DOHH2 (cell line): ENCODE data around the gene ANO4.

Experiments
- H3F3A ChIP-seq: fragments of 200-600 bp; sonication (generic), shearing (Covaris generic); 2 replicates; pipeline ENCODE4 v1.6.0; 2016; ENCODE audit warnings: antibody characterized with exemption, mild to moderate bottlenecking; ENCODE audit not compliant: control insufficient read depth, insufficient read depth
- H3K27ac ChIP-seq: fragments of 200-600 bp; sonication (generic); 2 replicates; pipeline ENCODE4 v1.5.1; 2014; ENCODE audit warnings: low read depth, mild to moderate bottlenecking, low read length, moderate library complexity
- H3K27me3 ChIP-seq: fragments of 200-600 bp; sonication (generic); 2 replicates; pipeline ENCODE4 v1.6.1; 2014; ENCODE audit warnings: mild to moderate bottlenecking, low read length, mixed read lengths; ENCODE audit not compliant: control insufficient read depth
- H3K36me3 ChIP-seq: fragments of 200-600 bp; sonication (generic); 2 replicates; pipeline ENCODE4 v1.6.1; 2014; ENCODE audit warnings: mild to moderate bottlenecking, low read length, moderate library complexity, mixed read lengths; ENCODE audit not compliant: control insufficient read depth
- H3K4me1 ChIP-seq: fragments of 200-600 bp; sonication (generic); 2 replicates; pipeline ENCODE4 v1.6.1; 2014; ENCODE audit warnings: mild to moderate bottlenecking, low read length, mixed read lengths; ENCODE audit not compliant: control insufficient read depth
- H3K4me2 ChIP-seq: fragments of 200-600 bp; sonication (generic); 2 replicates; pipeline ENCODE4 v1.6.0; 2014; ENCODE audit warnings: mild to moderate bottlenecking, low read length, moderate library complexity
- H3K4me3 ChIP-seq: fragments of 200-600 bp; sonication (generic); 2 replicates; pipeline ENCODE4 v1.5.1; 2014; ENCODE audit warnings: mild to moderate bottlenecking, low read length, mixed read lengths
- H3K79me2 ChIP-seq: fragments of 200-600 bp; sonication (generic); 2 replicates; pipeline ENCODE4 v1.6.1; 2014; ENCODE audit warnings: mild to moderate bottlenecking, low read length, mixed read lengths; ENCODE audit not compliant: control insufficient read depth
- H3K9me2 ChIP-seq: fragments of 200-600 bp; sonication (generic); replicated peaks from 2 replicates; pipeline ENCODE4 v1.6.1; 2014; ENCODE audit warnings: mild to moderate bottlenecking, low read length, mixed read lengths; ENCODE audit not compliant: control insufficient read depth
- H3K9me3 ChIP-seq: fragments of 200-600 bp; sonication (generic); 2 replicates; pipeline ENCODE4 v1.6.1; 2014; ENCODE audit warnings: antibody characterized with exemption, low read length, mixed read lengths; ENCODE audit not compliant: control insufficient read depth, insufficient read depth
- H4K20me1 ChIP-seq: fragments of 200-600 bp; sonication (generic); 2 replicates; pipeline ENCODE4 v1.6.0; 2014; ENCODE audit warnings: low read depth, mild to moderate bottlenecking, antibody characterized with exemption, low read length, moderate library complexity; ENCODE audit not compliant: control insufficient read depth, insufficient read depth
- EZH2phosphoT487 ChIP-seq: fragments of 200-600 bp; sonication (generic); IDR thresholded peaks from 2 replicates; pipeline ENCODE4 v1.6.1; 2017; ENCODE audit warnings: borderline replicate concordance, mild to moderate bottlenecking, antibody characterized with exemption, low read length, moderate library complexity, mixed read lengths
- TF ChIP-seq, protein P1 (sequence below): fragments of 200-600 bp; sonication (generic); IDR thresholded peaks from one replicate; pipeline ENCODE4 v1.5.1; 2014; ENCODE audit warnings: antibody characterized with exemption, mild to moderate bottlenecking, low read depth, low read length; ENCODE audit not compliant: poor library complexity, severe bottlenecking

The ANO4 gene

DNA sequence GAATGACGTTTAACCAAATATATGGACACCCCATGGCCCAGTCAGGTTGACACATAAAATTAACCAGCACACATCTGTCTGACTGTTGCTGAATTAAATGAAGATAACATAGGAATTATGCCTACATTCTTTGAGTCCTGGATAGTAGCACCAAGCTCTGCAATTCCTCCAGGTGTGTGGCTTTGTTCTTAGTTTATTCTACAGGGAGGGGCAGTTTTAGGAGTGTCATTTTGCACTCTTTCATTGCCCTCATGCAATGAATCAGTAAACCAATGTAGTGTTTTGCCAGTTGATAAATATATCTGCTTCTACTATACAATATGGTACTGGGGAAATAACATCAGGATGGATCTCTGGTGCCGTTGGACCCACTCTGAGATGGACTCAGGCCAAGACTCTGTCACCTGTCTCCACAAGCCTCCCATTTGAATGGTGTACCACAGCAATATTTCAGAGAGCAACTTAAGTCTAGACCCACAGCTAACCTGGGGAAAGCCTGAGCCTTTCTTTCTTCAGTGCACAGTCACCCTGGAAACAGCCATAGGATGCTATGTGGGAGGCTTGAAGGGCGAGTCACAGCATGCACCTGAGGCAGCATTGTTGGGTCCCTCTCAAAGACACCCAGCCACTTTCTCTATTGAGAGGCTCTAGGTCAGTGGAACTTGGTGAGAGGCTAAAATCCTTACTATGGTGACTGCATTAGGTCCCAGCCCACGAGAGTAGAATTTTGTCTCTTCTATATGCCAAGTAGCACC is 73.2 kb downstream of the ANO4 start:
- Histone ChIP-seq H3K9me3 (no peaks in the 10 kb centered on the region), H4K20me1 (no peaks in the 10 kb centered on the region), H3K79me2 (no peaks in the 10 kb centered on the region), H3K36me3 (no peaks in the 10 kb centered on the region), H3K27ac (no peak overlapping the region), H3K9me2 (no peaks in the 10 kb centered on the region), H3K4me1 (no peaks in the 10 kb centered on the region), H3F3A (no peaks in the 10 kb centered on the region), H3K27me3 (peaks cover 5% of the 10 kb centered on the region; the same call in 1 of the 2 replicates), H3K4me3 (no peak overlapping the region), H3K4me2 (no peak overlapping the region)
- TF ChIP-seq EZH2phosphoT487 = no peak
- TF ChIP-seq, protein P1, sequence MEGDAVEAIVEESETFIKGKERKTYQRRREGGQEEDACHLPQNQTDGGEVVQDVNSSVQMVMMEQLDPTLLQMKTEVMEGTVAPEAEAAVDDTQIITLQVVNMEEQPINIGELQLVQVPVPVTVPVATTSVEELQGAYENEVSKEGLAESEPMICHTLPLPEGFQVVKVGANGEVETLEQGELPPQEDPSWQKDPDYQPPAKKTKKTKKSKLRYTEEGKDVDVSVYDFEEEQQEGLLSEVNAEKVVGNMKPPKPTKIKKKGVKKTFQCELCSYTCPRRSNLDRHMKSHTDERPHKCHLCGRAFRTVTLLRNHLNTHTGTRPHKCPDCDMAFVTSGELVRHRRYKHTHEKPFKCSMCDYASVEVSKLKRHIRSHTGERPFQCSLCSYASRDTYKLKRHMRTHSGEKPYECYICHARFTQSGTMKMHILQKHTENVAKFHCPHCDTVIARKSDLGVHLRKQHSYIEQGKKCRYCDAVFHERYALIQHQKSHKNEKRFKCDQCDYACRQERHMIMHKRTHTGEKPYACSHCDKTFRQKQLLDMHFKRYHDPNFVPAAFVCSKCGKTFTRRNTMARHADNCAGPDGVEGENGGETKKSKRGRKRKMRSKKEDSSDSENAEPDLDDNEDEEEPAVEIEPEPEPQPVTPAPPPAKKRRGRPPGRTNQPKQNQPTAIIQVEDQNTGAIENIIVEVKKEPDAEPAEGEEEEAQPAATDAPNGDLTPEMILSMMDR = no peak

DNA sequence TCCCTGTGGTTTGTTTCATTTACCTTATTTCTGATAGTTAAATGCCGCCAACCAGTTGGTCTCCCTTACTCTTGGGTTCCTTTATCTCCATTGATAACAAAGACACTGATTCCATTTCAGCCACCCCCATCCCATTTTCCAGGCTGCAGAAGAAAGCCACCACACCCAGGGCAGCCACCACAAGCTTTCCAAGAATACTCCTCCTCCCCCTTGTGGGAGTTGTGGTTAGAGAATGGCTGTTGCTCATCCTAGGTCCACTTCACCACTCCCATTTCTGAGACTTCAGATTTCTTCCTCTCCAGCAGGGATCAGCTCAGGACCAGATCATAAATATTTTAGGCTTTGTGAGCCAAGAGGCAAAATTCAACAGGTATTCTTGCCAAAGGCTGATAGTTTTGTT is 73.9 kb downstream of the ANO4 start:
- Histone ChIP-seq H3K79me2 (no peaks in the 10 kb centered on the region), H3K4me2 (no peak overlapping the region), H3K27me3 (peaks cover 5% of the 10 kb centered on the region; the same call in 1 of the 2 replicates), H3K4me1 (no peaks in the 10 kb centered on the region), H3F3A (no peaks in the 10 kb centered on the region), H3K27ac (no peak overlapping the region), H3K4me3 (no peak overlapping the region), H3K9me2 (no peaks in the 10 kb centered on the region), H4K20me1 (no peaks in the 10 kb centered on the region), H3K36me3 (no peaks in the 10 kb centered on the region), H3K9me3 (no peaks in the 10 kb centered on the region)
- no peak for TF ChIP-seq EZH2phosphoT487
- TF ChIP-seq, protein P1 = no peak

DNA sequence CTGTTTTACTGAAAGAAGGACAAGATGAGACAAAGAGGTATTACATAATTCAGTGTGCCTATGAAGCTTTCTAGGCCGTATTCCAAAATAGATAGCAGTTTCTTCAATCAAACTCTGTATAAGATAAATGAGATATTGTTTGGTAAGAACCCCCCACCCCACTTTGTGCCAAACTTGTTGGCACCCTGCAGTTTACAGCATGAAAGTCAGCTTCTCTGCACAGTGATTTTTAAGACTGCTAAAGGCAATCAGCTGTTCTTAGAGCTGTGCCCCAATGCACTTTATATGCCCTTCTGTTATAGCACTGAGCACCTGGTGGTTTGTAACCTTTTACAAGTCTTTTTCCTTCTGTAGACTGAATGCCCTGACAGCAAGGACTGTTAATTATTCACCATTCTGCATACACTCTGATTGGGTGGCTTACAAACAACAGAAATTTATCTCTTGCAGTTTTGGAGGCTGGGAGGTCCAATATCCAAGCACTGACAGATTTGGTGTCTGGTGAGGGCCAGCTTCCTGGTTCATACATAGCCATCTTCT is 76.7 kb downstream of the ANO4 start:
- H3K4me3 ChIP-seq = no peak overlapping the region
- H3K9me2 ChIP-seq = no peaks in the 10 kb centered on the region
- H3K36me3 ChIP-seq = no peaks in the 10 kb centered on the region
- TF ChIP-seq EZH2phosphoT487 = no peak
- TF ChIP-seq, protein P1 = no peak
- no peak overlapping the region for H3K27ac ChIP-seq
- H3K4me2 ChIP-seq = no peak overlapping the region
- no peaks in the 10 kb centered on the region for H3K79me2 ChIP-seq
- H3F3A ChIP-seq = no peaks in the 10 kb centered on the region
- no peaks in the 10 kb centered on the region for H4K20me1 ChIP-seq
- H3K9me3 ChIP-seq = no peaks in the 10 kb centered on the region
- no peaks in the 10 kb centered on the region for H3K4me1 ChIP-seq
- H3K27me3 ChIP-seq = peaks cover 5% of the 10 kb centered on the region; the same call in 1 of the 2 replicates
